Activated CD8-positive, alpha-beta memory T cell treated with anti-CD3 and anti-CD28 coated beads, Interleukin-2, amount 50 U/mL, for 1 hour (primary cell): ENCODE measurements around the gene MINDY3.
"Not testable (repeated sequence)": the region's sequence is repeated elsewhere in the genome, so short reads cannot be mapped to it uniquely, and the experiment has no call there.

Source experiments
- DNase-seq: peaks from one replicate; pipeline ENCODE4 v3.0.0-alpha.2; 2020; ENCODE audit errors: extremely low read depth

MINDY3 gene

GRCh38 chr10:15856328-15857015 lies 3.8 kb downstream of the MINDY3 start:
- no peak for DNase-seq

GRCh38 chr10:15853800-15854199 lies 6.5 kb downstream of the MINDY3 start:
- DNase-seq = no peak

GRCh38 chr10:15852111-15852557 lies 8.2 kb downstream of the MINDY3 start:
- DNase-seq = no peak

DNA sequence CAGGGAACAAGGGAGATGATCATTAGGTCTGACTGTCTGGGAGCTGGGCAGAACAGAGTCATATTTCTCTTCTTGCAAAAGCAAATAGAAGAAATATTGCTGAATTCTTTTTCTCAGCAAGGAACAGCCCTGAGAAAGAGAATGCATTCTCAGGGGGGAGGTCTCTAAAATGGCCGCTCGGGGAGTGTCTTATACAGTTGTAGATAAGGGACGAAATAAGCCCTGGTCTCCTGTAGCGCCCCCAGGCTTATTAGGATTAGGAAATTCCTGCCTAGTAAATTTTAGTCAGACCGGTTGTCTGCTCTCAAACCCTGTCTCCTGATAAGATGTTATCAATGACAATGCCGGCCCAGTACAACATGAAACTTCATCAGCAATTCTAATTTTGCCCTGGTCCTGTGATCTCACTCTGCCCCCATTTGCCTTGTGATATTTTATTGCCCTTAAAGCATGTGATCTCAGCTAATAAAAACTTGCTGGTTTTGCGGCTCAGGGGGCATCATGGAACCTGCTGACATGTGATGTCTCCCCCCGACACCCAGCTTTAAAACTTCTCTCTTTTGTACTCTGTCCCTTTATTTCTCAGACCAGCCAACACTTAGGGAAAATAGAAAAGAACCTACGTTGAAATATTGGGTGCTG lies 9.8 kb downstream of the MINDY3 start:
- not testable (repeated sequence) for DNase-seq

DNA sequence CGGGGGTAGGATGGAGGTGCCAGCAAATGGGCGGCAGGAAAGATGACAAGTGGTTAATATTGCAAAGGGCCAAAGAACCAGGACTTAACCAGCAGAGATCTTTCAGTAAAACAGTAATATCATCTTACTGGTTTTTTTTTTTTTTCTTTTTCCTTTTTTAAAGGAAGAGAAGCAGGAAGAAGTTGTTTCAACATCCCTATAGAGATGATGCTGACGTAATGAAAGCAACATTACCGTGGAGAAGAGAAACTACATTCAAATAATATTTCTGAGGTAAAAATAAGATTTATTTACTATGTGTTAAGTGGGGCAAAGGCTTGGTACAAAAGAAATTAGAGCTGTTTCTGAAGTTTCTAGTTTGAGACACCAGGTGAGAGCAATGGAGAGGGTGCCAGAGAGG lies 11.0 kb downstream of the MINDY3 start:
- no peak for DNase-seq

DNA sequence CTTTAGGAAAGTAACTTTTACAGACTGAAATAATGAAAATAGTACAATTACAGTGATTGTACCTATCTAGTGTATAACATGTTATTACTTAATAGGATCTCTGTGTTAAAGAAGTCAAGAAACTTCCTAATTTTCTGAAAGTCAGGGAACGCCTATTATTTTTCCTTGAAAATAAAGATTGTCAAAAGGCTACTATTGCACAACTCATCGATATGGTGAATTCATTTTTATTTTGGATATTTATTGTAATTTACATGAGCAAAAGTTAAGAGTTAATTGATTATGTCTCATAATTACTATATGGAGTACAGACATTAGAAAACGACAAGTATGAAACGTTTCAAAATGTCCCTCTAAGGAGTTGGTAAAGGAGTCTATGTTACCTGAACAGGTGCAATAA lies 12.8 kb downstream of the MINDY3 start:
- no peak for DNase-seq

GRCh38 chr10:15844517-15844916 lies 15.8 kb downstream of the MINDY3 start:
- no peak for DNase-seq

DNA sequence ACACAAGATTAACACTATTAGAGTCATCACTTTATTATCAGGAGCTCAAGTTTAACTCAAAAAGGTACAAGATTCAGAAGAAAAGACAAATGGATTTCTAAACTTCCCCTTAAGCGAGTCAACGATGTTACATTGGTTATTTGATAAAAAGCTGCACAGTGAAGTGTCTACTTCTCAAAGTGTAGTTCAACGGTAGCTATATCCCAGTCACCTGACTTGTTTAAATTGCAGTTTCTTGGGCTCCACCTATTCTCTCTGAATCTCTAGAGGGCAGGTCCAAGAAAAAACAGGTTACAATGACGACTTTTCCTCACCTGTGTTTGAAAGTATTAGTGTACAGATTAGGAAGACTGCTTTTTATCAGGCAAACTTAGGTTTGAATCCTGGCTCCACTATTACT lies 16.6 kb downstream of the MINDY3 start:
- DNase-seq = no peak

DNA sequence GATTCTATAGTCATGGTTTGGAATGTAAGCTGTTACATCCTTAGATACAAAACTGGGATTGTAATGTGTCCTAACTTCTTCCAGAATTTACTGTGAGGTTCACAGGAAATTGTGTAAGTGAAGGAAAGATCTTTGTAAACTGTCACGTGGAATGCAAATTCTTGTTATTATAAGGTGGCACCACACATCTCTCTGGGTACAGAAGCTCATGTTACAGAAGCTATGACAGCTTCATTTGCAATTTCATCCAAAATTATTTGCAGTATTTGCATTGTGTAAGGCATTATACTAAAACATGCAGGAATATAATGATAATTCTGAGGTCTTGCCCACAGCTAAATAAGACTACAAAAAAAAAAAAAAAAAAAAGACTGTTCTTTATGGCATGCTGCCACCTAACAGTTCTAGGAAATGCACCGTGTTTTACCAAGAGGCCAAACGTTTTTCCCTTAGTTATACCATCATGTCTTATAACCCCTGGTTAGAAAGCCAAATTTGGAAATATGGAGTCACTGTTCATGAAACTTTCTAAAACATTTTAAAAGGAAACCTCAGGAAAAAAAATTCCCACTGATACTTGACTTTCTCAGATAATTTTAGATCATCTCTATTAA lies 17.6 kb downstream of the MINDY3 start:
- DNase-seq = no peak

DNA sequence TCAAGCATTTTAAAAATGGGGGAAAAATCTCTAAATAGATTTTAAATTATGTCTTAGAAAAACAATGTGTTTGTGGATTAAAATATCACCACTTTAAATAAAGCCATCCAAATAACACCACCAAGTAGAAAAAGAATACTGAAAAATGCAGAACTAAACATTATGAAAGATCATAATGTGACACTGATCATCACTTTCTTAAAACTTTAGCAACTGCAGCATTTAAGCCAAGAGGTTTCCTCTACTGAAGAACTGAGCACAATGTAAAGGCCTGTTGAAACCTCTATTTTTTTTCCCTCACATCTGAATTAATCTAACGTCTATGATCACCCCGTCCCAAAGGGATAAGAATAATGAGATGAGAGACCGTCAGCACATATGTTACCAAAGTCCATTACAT lies 18.6 kb downstream of the MINDY3 start:
- DNase-seq = no peak

- no peak for DNase-seq
Measured at GRCh38 chr10:15836807-15837206, 23.5 kb downstream of the MINDY3 start.

DNA sequence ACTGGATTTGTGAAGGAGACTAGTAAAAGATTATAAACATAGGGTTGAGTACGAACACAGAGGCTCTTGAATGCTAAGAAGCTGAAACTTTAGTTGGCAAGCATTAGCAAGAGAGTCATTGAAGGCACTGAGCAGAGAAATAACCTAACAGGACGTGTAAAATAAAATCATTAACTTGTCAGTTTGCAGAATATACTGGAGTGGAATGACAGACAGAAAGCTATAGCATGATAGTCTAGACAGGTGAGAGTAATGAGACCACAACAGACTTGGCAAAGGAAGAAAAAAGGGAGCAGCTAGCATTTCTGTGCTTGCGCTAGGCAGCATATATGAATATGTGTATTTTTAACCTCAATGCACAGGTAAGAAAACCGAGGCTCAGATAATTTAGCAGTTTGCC lies 30.8 kb downstream of the MINDY3 start:
- DNase-seq = no peak

- DNase-seq = no peak
Measured at GRCh38 chr10:15824498-15824897, 35.8 kb downstream of the MINDY3 start.

DNA sequence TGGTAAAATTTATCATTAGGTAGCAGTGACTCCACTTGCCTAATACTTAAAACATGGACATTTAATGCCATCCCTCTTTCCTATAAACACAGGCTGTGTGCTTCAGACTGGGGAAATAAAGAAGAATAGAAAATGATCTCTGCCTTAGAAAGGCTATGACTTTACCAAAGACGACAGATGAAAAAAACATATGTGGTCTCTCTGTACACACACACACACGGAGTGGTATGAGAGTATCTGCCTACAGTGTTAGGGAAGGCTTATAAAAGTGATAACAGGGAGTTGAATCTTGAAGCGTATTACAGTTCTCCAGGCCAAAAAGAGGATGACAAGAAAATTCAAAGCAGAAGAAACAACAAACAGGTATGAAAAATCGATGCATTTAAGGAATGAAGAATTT lies 38.2 kb downstream of the MINDY3 start:
- no peak for DNase-seq

DNA sequence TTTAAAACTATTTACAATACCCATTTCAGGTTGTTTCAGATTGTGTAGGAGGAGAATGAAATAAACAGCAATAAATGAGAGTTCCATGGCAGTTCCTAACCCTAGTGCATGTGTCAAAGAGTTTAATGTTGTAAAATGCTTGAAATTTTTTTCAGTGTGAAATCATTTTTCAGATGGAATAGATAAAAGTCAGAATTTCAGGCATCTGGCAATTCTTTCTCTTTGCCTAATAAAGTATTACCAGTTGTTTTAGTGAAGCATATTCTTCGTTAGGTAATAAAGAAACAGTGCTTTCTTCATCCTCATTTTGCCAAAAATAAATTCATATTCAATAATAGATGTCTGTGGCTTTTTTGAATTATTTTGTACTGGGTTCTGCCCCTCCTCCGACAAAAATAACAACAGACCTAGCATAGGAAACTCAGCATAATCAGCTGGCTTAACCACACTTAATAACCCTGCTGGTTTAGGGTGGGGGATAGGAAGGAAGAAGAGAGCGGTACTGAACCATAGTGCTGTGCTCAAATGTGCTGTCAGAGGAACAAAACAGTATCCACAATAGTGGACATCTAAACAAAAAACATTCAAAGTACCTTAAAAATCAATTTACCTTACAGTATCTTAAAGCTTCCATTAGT lies 39.1 kb downstream of the MINDY3 start:
- no peak for DNase-seq

GRCh38 chr10:15817409-15818046 lies 42.8 kb downstream of the MINDY3 start:
- DNase-seq = no peak

- DNase-seq = no peak
Measured at GRCh38 chr10:15815242-15815885, 44.9 kb downstream of the MINDY3 start.

DNA sequence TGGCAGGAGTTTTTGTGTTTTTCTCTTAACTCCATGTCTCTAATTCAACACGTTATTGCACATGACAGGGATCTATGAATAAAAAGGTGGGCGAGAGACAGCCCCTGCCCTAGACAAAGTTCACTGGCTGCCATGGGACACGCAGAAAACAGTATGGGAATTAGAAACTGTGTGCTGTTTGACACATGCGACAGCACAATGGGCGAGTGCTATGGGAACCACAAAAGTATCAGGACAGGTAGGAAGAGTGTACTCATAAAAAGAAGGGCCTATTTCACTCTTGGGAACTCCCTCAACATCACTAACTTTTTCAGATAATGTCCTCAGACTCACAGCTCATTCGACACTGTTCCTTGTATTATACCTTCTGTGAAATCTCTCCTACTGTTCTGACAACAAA lies 45.7 kb downstream of the MINDY3 start:
- no peak for DNase-seq

- DNase-seq = no peak
Measured at GRCh38 chr10:15813415-15813814, 46.9 kb downstream of the MINDY3 start.

DNA sequence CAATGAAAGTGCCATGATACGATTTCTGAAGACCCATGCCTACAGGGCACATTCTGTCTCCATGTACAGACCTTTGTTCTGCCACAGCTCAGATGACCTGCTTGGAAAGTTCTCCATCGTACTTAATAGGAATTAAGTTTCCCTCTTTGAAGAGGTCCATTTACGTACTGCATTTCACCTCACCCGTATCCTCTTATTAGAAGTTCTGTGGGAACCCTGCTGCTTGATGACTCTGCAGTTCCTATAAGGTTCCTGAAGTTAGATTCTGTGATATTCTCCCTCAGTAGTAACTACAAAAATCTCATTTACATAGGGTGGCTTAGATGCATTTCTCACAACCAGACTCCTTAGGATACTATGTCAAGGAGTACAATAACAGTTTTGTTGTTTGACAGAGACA lies 50.9 kb downstream of the MINDY3 start:
- DNase-seq = no peak

GRCh38 chr10:15808204-15808797 lies 52.0 kb downstream of the MINDY3 start:
- DNase-seq = no peak
